Measurements from ENCODE around the gene ADRA1B. TPM values are rescaled to one million over a fixed set of nuclear protein-coding genes. Genes with fewer than 3 reads are reported as not detected.

ADRA1B gene
- total RNA-seq, 1 donor from 2014 or later = 1.9 TPM

- Mint-ChIP-seq H3K27ac (ENCODE audit: unreplicated experiment) (no peak overlapping the region), H3K4me1 (ENCODE audit: low read depth, unreplicated experiment) (peaks cover 27% of the 10 kb centered on the region), H3K4me3 (ENCODE audit: unreplicated experiment) (peak overlapping the region; percentile 45), H3K27me3 (ENCODE audit: low read depth, unreplicated experiment) (peaks cover 20% of the 10 kb centered on the region), H3K36me3 (ENCODE audit: low read depth, unreplicated experiment) (no peaks in the 10 kb centered on the region), H3K9me3 (ENCODE audit: unreplicated experiment) (peaks cover 4% of the 10 kb centered on the region)
- no peak for TF ChIP-seq EZH2 (IDR thresholded peaks at IDR 0.05; ENCODE audit: insufficient read depth, low read length)
- TF ChIP-seq CTCF (IDR thresholded peaks at IDR 0.05; ENCODE audit: insufficient read depth, low read depth, low read length) = no peak
- Histone ChIP-seq H3K27ac (ENCODE audit: low read depth, low read length) (no peak overlapping the region), H4K20me1 (ENCODE audit: insufficient read depth, low read length) (no peaks in the 10 kb centered on the region), H3K79me2 (ENCODE audit: insufficient read depth, low read length) (no peaks in the 10 kb centered on the region), H3K27me3 (ENCODE audit: insufficient read depth, low read length) (no peaks in the 10 kb centered on the region), H3K9me3 (ENCODE audit: insufficient read depth, low read depth, low read length) (no peaks in the 10 kb centered on the region), H3K9ac (ENCODE audit: low read length) (no peak overlapping the region), H3K4me1 (ENCODE audit: insufficient read depth, low read length) (peaks cover 23% of the 10 kb centered on the region), H3K4me2 (ENCODE audit: low read length) (peak overlapping the region; percentile 86), H3K4me3 (ENCODE audit: insufficient read depth, low read depth, low read length) (peak overlapping the region; percentile 35), H2AFZ (ENCODE audit: low read depth, low read length) (no peak overlapping the region), H3K36me3 (ENCODE audit: insufficient read depth, low read length) (no peaks in the 10 kb centered on the region)
- no peak for FAIRE-seq
- DNase-seq (ENCODE audit: low read depth) = no peak
Measured at GRCh38 chr5:159917994-159918393, 1.7 kb downstream of the ADRA1B start.

GRCh38 chr5:159921721-159922120, 5.4 kb downstream of the ADRA1B start:
- no peak for FAIRE-seq
- TF ChIP-seq EZH2 (IDR thresholded peaks at IDR 0.05; ENCODE audit: insufficient read depth, low read length) (no peak), CTCF (IDR thresholded peaks at IDR 0.05; ENCODE audit: insufficient read depth, low read depth, low read length) (no peak)

GRCh38 chr5:159923008-159923407, 6.7 kb downstream of the ADRA1B start:
- no peaks in the 10 kb centered on the region for H3K79me2 ChIP-seq (ENCODE audit: insufficient read depth, low read length)
- H3K27me3 ChIP-seq (ENCODE audit: insufficient read depth, low read length) = no peaks in the 10 kb centered on the region
- no peak overlapping the region for H3K27ac ChIP-seq (ENCODE audit: low read depth, low read length)
- H2AFZ ChIP-seq (ENCODE audit: low read depth, low read length) = no peak overlapping the region
- no peak overlapping the region for H3K9ac ChIP-seq (ENCODE audit: low read length)
- H3K4me1 ChIP-seq (ENCODE audit: insufficient read depth, low read length) = peaks cover 8% of the 10 kb centered on the region
- H3K27ac Mint-ChIP-seq (ENCODE audit: unreplicated experiment) = no peak overlapping the region
- H3K4me1 Mint-ChIP-seq (ENCODE audit: low read depth, unreplicated experiment) = peaks cover 12% of the 10 kb centered on the region
- no peaks in the 10 kb centered on the region for H4K20me1 ChIP-seq (ENCODE audit: insufficient read depth, low read length)
- no peaks in the 10 kb centered on the region for H3K36me3 ChIP-seq (ENCODE audit: insufficient read depth, low read length)
- no peaks in the 10 kb centered on the region for H3K36me3 Mint-ChIP-seq (ENCODE audit: low read depth, unreplicated experiment)
- peaks cover 20% of the 10 kb centered on the region for H3K27me3 Mint-ChIP-seq (ENCODE audit: low read depth, unreplicated experiment)
- H3K9me3 Mint-ChIP-seq (ENCODE audit: unreplicated experiment) = peaks cover 4% of the 10 kb centered on the region
- TF ChIP-seq EZH2 (IDR thresholded peaks at IDR 0.05; ENCODE audit: insufficient read depth, low read length) (no peak), CTCF (IDR thresholded peaks at IDR 0.05; ENCODE audit: insufficient read depth, low read depth, low read length) (no peak)
- H3K4me2 ChIP-seq (ENCODE audit: low read length) = no peak overlapping the region
- H3K4me3 ChIP-seq (ENCODE audit: insufficient read depth, low read depth, low read length) = no peak overlapping the region
- FAIRE-seq (no peak), DNase-seq (ENCODE audit: low read depth) (no peak)
- H3K9me3 ChIP-seq (ENCODE audit: insufficient read depth, low read depth, low read length) = no peaks in the 10 kb centered on the region
- no peak overlapping the region for H3K4me3 Mint-ChIP-seq (ENCODE audit: unreplicated experiment)

More at GRCh38 chr5:159921721-159922120, 5.4 kb downstream of the ADRA1B start:
- DNase-seq (ENCODE audit: low read depth) = no peak
- no peak overlapping the region for H2AFZ ChIP-seq (ENCODE audit: low read depth, low read length)
- peaks cover 8% of the 10 kb centered on the region for H3K4me1 ChIP-seq (ENCODE audit: insufficient read depth, low read length)
- no peaks in the 10 kb centered on the region for H3K27me3 ChIP-seq (ENCODE audit: insufficient read depth, low read length)
- Mint-ChIP-seq H3K36me3 (ENCODE audit: low read depth, unreplicated experiment) (no peaks in the 10 kb centered on the region), H3K27me3 (ENCODE audit: low read depth, unreplicated experiment) (peaks cover 26% of the 10 kb centered on the region), H3K4me3 (ENCODE audit: unreplicated experiment) (no peak overlapping the region), H3K4me1 (ENCODE audit: low read depth, unreplicated experiment) (peaks cover 12% of the 10 kb centered on the region), H3K9me3 (ENCODE audit: unreplicated experiment) (peaks cover 4% of the 10 kb centered on the region), H3K27ac (ENCODE audit: unreplicated experiment) (no peak overlapping the region)
- H3K27ac ChIP-seq (ENCODE audit: low read depth, low read length) = no peak overlapping the region
- no peaks in the 10 kb centered on the region for H3K79me2 ChIP-seq (ENCODE audit: insufficient read depth, low read length)
- H4K20me1 ChIP-seq (ENCODE audit: insufficient read depth, low read length) = no peaks in the 10 kb centered on the region
- H3K4me2 ChIP-seq (ENCODE audit: low read length) = no peak overlapping the region
- no peaks in the 10 kb centered on the region for H3K36me3 ChIP-seq (ENCODE audit: insufficient read depth, low read length)
- H3K9ac ChIP-seq (ENCODE audit: low read length) = no peak overlapping the region
- H3K4me3 ChIP-seq (ENCODE audit: insufficient read depth, low read depth, low read length) = no peak overlapping the region
- no peaks in the 10 kb centered on the region for H3K9me3 ChIP-seq (ENCODE audit: insufficient read depth, low read depth, low read length)
